Renal pelvis (tissue), 4 donors: ENCODE measurements around the gene IGF2R. TPM values are rescaled to one million over a fixed set of nuclear protein-coding genes. Genes with fewer than 3 reads are reported as not detected.
"Not testable (repeated sequence)": the region's sequence is repeated elsewhere in the genome, so short reads cannot be mapped to it uniquely, and the experiment has no call there.

Experiments
- DNase-seq: peaks from one replicate; pipeline ENCODE4 v3.0.0-alpha.2; 2013
- polyA plus RNA-seq, 3 donors: library from polyadenylated mRNA; unstranded; fragments of 120-200 nt; gene quantifications; one replicate each; pipeline ENCODE4 v1.2.1, GENCODE V29; 2013; ENCODE audit not compliant: insufficient read length in 3 of 3

Gene IGF2R
- polyA plus RNA-seq, 3 donors = 56.4 to 71.1 (median 69.5) TPM

DNA sequence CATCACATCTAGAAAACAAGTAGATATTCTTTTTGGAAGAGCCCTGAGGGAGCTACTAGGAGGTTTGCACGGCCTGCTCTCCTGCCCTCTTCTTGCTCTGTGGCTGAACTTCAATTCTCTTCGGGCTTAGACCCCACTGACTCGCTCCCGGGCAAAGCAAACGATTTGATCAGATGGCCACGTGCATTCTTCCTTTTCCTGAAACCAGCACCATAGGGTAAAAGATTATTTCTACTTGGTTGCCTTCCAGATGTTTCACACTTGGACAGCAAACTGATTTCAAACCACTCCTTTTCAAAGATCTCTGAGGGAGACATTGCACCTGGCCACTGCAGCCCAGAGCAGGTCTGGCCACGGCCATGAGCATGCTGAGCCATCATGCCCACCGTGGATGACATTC lies 152.7 kb downstream of the IGF2R start, which contains the start of gene SLC22A1:
SLC22A1 (plus strand) TSS at position 258 of the 400 bp plus-strand sequence; CDS start at position 379, 121 bp downstream.
- DNase-seq = no peak

DNA sequence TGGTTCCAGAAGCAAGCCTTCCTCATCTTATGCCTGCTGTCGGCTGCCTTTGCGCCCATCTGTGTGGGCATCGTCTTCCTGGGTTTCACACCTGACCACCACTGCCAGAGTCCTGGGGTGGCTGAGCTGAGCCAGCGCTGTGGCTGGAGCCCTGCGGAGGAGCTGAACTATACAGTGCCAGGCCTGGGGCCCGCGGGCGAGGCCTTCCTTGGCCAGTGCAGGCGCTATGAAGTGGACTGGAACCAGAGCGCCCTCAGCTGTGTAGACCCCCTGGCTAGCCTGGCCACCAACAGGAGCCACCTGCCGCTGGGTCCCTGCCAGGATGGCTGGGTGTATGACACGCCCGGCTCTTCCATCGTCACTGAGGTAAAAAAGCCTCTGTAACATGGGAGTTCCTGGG lies 153.1 kb downstream of the IGF2R start:
- no peak for DNase-seq

DNA sequence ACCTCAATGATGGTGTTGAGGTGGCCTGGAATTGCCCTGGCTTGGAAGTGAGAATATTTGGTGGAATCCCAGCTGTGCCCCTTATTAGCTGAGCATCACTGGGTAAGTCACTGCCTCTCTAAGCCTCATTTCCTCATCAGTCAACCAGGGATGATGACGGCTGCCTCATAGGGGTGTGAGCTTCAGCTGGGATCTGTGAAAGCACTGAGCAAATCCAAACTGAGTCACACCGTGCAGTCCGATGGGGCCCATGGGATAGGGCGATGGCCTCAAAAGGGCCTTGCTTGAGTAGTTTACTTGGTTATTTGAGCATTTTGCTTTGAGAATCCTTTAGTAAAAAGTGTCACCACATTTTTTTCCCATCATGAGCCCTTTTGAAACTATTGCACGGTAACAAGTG lies 153.9 kb downstream of the IGF2R start:
- no peak for DNase-seq

DNA sequence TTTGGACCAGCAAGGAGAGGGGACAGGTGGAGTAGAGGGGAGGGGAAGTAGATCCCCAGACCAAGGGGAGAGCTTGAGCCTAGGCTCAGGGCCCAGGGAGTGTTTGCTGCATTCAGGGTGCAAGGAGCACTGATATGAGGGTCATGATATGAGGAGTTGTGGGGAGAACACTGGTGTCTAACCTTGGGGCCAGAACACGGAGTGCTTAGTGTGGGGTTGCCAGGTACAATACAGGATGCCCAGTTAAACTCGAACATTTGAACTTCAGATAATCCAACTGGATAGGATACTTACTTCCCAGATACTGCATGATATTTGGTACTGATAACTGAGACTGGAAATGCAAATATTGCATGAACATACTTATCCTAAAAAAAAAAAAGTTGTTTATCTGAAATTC lies 155.1 kb downstream of the IGF2R start:
- DNase-seq = no peak

DNA sequence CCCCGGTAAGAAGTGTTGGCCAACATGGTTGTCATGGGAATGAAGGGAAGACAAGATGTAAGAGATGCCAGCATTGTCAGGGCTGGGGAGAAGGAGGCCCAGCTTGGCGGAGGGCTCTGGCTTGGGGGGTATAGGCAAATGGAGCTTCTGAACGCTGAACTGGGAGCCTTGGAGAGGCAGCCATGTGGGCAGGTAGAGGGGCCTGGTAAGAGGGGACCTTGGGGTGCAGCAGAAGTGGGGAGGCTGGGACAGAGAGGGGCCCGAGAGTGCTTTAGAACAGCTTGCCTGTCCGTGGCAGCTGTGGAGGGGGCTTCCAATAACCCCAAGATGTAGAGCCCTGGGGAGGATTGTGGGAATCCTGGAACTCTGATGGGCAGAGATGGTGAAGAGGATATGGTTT lies 155.7 kb downstream of the IGF2R start:
- no peak for DNase-seq

DNA sequence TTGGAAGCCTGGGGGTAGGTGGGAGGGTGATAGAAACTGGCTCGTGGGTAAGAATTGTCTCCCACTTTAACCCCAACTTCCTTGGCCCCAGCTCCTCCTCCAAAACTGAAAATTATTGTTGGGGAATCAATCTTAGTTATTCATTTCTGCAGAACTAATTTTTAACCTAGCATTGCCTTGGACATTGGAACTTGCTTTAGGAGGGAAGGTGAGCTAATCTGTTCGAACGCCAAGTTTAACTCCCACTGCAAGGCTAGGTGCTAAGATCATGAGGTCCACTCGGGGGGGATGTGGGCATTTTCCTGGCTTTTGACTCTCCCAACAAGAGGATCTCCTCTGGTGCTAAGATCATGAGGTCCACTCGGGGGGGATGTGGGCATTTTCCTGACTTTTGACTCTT lies 156.2 kb downstream of the IGF2R start:
- not testable (repeated sequence) for DNase-seq

DNA sequence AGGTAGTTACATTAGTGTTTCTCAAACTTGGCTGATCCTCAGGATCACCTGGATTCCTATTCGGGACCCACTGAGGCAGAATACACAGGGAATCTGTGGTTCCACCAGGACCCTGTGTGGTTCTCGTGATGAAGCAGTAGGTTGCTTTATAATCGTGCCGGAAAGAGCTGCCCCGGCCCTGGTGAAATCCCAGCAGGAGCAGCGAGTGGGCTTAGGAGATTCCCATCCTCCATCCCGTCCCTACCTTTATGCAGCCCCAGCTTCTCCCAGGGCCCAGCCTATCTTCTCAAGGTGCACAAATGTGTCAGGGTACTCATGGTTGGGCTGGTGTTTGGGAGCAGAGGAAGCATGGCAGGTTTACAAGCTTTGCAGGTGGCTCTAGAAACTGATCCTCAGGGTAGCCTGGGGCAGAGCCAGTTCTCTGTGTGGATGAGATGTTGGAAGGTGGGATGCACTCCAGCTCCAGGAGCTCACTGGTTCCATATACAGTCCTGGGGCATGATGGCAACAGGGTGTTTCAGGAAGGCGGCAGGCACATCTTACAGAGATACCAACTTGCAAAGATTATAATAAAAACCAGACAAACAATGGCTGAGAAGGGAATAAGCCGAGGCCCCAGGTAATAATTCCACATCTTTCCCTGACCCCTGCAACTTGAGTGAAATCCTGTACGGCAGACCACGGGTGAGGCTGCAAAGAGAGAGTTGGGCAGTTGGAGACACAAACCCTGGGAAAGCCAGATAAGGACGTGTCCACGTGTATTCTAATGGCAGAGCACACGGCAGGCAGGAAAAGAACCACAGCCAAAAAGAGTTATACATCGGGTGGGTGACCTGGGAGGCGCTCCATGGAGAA lies 158.6 kb downstream of the IGF2R start:
- DNase-seq = no peak

DNA sequence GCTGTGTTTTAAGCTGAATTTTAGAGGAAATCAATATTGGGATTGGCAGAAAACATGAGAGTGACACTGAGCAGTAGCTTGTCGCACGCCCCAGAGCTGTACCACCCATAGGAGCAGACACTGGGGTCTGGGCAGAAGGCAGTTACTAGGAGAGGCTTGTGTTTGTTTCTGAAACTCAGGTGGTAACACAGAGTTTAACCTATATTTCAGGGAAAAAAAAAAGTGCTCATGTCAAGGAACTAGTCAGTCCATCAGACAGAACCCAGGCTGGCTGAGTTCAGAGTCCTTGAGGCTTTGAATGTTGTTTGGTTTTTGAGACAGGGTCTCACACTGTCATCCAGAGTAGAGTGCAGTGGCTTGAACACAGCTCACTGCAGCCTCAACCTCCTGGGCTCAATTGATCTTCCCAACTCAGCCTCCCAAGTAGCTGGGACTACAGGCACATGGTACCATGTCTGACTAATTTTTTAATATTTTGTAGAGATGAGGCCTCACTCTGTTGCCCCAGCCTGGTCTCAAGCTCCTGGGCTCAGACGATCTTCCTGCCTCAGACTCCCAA lies 159.3 kb downstream of the IGF2R start:
- no peak for DNase-seq

DNA sequence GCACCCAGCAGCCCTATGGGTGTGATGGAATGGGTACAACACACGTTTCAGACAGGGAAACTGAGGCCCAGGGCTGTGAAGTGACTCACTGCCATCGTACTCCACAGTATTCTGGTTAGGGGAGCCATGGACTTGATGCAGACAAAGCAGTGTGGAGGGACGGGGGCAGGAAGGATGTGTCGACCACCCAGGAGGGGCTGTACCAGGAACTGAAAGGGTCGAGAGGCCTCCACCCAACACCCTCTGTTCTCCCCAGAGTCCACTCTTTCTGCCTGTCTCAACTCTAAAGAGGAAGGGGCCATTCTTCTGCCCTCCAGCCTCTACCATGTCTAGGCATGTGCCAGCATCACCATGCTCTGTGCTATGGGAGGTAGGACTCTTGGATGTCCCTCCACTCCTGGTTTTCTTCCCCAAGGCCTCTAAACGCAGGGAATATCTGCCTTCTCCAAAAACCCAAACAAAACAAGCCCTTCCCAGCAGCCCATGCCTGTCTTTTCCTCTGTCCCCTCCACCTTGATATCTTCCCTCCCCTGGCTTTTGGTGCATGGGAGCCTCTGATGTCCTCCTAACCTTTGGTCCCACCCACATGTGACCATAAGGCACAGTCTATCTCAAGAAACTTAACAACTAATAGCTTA lies 160.1 kb downstream of the IGF2R start:
- DNase-seq = no peak

DNA sequence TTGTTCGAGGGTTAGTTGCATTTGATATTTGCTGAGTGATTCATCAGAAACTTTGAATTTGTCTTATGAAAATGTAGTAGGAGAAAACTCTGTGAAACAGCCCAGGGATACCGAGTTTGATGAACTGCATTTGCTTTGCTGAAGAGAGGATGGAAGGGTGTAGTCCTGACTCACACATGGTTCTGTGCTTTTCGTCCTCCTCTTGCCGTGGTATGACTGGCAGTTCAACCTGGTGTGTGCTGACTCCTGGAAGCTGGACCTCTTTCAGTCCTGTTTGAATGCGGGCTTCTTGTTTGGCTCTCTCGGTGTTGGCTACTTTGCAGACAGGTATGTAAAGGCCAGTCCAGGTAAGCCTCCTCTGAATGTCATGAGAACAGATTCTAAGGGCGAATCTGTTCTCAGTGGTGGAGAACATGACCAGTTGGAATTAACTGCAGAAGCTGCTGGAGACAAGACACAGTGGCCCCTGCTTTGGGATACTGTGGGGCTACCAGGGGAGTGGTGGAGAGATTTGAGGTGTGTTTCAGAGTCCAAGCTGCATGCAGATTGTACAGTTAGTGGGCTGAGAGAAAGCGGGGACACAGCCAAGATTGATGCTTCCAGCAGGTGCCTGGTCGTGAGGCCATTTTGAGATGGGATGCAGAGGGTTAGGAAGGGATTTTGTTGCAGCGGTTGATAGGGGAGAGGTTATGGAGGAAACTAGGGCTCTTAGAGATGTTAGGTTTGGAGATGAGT lies 161.2 kb downstream of the IGF2R start:
- no peak for DNase-seq

DNA sequence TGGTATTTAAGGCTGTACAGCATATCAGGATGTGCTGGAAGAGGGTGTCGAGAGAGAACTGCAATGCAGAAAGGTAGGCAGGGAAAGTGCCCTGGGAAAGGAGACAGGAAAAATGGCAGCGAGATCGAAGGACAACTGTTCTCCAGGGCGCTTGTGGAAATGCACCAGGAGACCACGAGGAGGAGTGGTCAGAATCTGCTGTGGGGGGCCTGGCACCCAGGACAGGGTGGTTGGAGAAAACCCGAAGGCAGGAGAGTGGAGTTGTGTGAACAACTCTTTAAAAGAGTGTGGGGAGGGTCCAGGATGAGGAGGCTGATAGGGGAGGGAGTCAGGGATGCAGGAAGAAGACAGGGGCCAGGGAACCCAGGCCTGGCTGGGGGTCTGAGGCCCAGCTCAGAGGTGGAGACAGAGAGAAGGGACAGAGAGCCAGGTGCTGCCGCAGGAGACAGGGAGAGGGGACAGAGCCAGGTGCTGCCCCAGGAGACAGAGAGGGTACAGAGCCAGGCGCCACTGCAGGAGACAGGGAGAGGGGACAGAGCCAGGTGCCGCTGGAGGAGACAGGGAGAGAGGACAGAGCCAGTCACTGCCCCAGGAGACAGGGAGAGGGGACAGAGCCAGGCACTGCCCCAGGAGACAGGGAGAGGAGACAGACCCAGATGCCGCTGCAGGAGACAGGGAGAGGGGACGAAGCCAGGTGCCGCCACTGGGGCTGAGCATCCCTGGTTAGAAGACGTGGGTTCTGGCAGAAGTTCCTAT lies 162.0 kb downstream of the IGF2R start:
- no peak for DNase-seq

DNA sequence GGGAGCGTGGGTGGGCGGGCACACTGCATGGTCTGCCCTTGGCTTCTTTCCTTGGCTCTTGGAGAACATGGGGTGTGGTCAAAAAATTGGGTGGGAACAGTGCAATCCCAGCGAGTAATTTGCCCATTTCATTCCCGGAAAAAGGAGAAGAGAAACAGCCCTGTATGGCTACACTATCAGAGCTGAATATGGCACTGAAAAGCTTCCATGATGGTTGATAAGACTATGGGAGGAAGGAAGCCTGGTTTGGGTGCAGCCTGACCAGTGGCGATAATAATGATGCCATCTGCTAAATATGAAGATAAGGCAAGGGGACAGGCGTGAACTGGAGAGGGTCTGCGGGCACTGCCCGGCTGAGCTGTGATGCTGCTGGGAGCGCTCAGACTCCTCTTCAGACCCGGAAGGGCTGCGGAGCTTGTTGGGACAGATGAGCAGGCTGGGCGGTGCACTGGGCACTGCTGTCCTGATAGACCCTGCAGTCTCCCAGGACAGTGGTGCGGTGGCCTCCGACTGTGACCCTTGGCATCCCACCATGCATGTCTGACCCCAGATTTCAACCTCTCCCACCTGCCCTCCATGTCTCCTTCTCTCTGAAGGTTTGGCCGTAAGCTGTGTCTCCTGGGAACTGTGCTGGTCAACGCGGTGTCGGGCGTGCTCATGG lies 162.9 kb downstream of the IGF2R start:
- no peak for DNase-seq

DNA sequence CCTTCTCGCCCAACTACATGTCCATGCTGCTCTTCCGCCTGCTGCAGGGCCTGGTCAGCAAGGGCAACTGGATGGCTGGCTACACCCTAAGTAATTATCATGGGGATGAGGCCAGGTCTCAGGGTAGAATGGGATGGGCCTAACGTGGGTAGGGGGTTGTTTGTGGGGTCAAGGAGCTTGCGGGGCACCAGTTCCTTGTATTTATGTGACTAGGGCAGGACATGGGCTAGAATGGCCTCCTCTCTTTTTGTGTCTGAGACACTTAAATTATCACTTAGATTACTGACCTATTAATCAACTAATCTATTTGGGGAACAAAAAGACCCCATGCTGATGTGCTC lies 163.4 kb downstream of the IGF2R start:
- DNase-seq = no peak

DNA sequence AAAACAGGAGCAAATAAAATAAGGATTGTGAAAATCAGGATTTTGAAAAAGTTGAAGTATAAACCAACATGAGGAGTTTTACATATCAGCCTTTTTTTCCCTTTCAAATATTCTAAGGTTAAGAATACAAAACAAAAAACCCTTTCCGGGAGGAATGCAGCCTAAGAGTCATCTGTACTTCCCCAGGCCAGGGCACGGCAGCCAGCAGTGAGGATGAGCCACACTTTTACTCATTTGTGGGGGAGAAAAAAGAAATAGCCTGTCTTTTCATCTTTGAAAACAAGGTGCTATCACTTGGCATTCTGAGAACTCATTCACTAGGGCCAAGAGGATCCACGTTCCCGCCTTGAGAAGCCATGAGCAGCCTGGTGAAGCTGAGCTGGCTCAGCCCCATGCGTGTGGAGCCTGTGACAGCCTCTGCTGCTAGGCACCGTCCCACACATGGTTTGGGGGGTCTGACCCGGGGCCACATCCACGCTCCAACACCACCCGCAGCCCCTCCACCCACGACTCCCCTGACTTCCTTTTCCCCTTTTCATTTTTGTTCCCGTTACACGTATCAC lies 164.0 kb downstream of the IGF2R start:
- DNase-seq = no peak

DNA sequence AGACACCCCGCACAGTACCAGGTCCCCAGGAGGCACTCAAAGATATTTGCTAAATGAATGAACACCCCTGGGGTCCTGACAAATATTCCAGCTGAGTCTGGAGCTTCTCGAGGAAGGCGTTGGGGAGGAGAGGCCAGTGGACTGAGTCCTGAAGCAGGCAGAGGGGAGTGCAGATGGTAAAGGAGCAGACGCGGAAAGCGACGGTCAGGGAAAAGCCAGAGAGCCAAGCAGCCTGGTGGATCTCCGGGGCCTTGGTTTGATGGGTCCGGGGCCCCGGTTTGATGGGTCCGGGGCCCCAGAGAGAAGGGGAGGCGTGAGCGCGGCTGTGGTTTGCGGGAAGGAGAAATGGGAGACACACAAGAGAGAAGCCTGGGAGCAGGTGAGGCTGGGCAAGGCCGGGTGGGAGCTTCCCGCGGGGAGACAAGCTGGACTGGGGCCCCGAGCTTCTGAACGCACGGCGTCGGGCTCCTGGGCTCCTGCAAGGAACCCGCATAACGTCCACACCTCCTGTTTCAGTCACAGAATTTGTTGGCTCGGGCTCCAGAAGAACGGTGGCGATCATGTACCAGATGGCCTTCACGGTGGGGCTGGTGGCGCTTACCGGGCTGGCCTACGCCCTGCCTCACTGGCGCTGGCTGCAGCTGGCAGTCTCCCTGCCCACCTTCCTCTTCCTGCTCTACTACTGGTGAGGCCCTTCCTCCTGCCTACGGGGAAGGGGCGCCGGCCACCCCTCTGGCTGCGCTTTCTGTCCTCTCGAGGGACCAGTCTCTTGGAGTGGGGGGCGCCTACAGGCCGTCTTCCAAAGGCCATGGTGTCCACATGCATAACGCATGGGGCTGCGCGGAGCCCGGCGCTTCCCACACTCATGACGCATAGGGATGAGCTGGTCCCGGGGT lies 164.8 kb downstream of the IGF2R start:
- DNase-seq = no peak

DNA sequence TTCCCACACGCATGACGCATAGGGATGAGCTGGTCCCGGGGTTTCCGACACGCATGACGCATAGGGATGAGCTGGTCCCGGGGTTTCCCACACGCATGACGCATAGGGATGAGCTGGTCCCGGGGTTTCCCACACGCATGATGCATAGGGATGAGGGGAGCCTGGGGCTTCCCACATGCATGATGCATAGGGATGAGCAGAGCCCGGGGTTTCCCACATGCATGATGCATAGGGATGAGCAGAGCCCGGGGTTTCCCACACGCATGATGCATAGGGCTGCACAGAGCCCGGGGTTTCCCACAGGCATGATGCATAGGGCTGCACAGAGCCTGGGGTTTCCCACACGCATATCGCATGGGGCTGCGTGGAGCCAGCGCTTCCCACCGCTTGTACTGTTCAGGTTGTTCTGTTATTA lies 165.5 kb downstream of the IGF2R start:
- DNase-seq = not testable (repeated sequence)

DNA sequence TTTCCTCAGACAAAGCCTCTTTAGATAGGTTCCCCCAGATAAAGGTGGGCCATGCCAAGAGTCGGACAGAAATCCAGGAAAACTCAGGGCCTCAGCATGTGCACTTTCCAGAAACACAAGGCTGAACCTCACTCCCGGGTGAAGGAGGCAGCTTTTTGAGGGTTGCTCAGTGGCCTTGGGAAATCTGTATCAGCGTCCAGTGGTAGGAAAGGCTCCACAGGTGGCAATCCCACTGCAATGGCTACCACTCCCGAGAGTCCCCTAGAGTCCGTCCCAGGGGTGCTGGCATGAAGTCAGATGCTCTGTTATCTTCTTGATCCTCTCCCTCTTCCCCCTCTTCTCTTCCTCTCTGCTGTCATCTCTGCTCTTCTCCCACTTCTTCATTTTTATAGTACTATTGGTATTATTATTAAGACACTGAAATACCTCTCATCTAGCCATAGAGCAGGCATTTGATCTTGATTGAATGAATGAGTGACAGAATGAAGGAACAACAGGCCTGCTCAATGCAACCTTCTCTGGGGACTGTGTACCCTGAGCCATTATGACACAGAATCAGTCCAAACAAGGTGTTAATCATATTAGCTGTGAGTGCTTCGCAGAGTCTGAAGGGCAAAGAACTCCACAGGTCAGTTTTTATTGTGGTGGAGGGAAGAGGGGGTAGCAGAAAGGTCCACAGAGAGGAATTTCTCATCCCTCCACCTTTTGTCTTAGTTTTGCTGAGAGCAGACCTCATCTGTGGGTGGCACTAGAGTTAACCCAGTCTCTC lies 166.1 kb downstream of the IGF2R start:
- DNase-seq = no peak

DNA sequence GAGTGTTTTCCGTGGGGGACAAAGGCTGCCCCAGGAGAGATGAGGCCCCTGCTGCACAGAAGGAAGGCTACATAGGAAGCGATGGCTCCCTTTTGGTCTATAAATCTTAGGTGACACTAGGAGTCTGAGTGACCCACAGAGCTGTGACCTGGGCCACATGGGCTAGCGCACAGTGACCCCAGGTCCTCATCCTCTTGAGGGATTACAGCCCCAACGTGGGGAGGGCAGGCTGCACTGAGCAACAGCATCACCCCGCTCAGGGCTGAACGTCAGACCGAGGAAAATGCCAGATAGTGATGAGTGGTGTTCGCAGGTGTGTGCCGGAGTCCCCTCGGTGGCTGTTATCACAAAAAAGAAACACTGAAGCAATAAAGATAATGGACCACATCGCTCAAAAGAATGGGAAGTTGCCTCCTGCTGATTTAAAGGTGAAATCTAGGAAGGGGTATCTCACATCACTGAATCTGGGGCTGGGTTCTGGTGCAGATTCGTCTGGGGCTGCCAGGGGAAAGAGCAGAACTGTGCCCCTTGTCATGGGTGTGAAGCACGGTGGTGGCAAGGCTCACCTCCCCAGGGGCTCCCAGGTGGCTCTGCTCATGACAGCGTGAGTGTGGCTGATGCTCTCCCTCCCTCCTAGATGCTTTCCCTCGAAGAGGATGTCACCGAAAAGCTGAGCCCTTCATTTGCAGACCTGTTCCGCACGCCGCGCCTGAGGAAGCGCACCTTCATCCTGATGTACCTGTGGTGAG lies 167.2 kb downstream of the IGF2R start:
- no peak for DNase-seq
